Smooth muscle cell (in vitro differentiated cells): Measurements from ENCODE around the gene MEGF11. TPM values are rescaled to one million over a fixed set of nuclear protein-coding genes. Genes with fewer than 3 reads are reported as not detected.

Experiments used
- DNase-seq: peaks from one replicate; lab custom pipeline; 2025; ENCODE audit not compliant: unreplicated experiment; lab: John Stamatoyannopoulos, UW
- H2AFZ ChIP-seq: fragments of 200-600 bp; sonication (generic); 2 replicates; pipeline ENCODE4 v1.6.0; 2016; ENCODE audit warnings: antibody characterized with exemption, low read depth, mild to moderate bottlenecking
- H3F3A ChIP-seq: fragments of 200-600 bp; sonication (generic); 2 replicates; pipeline ENCODE4 v1.6.0; 2017; ENCODE audit warnings: antibody characterized with exemption, low read depth
- H3K27ac ChIP-seq: fragments of 200-600 bp; sonication (generic); 2 replicates; pipeline ENCODE4 v1.5.1; 2016; ENCODE audit warnings: low read depth, mild to moderate bottlenecking
- H3K27me3 ChIP-seq: fragments of 200-600 bp; sonication (generic); 2 replicates; pipeline ENCODE4 v1.6.1; 2016; ENCODE audit warnings: low read depth, mild to moderate bottlenecking
- H3K36me3 ChIP-seq: fragments of 200-600 bp; sonication (generic); 2 replicates; pipeline ENCODE4 v1.5.1; 2016; ENCODE audit warnings: low read depth
- H3K4me1 ChIP-seq: fragments of 200-600 bp; sonication (generic); 2 replicates; pipeline ENCODE4 v1.5.1; 2016; ENCODE audit warnings: low read depth
- H3K4me2 ChIP-seq: fragments of 200-600 bp; sonication (generic); 2 replicates; pipeline ENCODE4 v1.6.0; 2016; ENCODE audit warnings: mild to moderate bottlenecking
- H3K4me3 ChIP-seq: fragments of 200-600 bp; sonication (generic); 2 replicates; pipeline ENCODE4 v1.5.1; 2016; ENCODE audit warnings: mild to moderate bottlenecking
- H3K79me2 ChIP-seq: fragments of 200-600 bp; sonication (generic); 2 replicates; pipeline ENCODE4 v1.6.0; 2016; ENCODE audit warnings: low read depth, mild to moderate bottlenecking
- H3K9ac ChIP-seq: fragments of 200-600 bp; sonication (generic); 2 replicates; pipeline ENCODE4 v1.6.0; 2016; ENCODE audit warnings: low read depth
- H3K9me3 ChIP-seq: fragments of 200-600 bp; sonication (generic); replicated peaks from 2 replicates; pipeline ENCODE4 v1.5.1; 2016; ENCODE audit warnings: low read depth
- H4K20me1 ChIP-seq: fragments of 200-600 bp; sonication (generic); 2 replicates; pipeline ENCODE4 v1.6.0; 2016; ENCODE audit warnings: low read depth
- WGBS: methylation state at CpG from one replicate; pipeline ENCODE4 v1.1.7; 2016; ENCODE audit warnings: low lambda C conversion rate; 5-methylcytosine and 5-hydroxymethylcytosine counted together
- polyA plus RNA-seq: library from polyadenylated mRNA; unstranded; fragments of >200 nt; fragmentation: Nextera tagmentation; extraction: Ambion mirVana; gene quantifications from 2 replicates; pipeline ENCODE4 v1.2.1, GENCODE V29; 2016
- total RNA-seq: library from RNA; depleted of rRNA; stranded (reverse); fragments of >200 nt; gene quantifications from 2 replicates; pipeline ENCODE4 v1.2.3, GENCODE V29; 2014
- TF ChIP-seq, protein P1 (sequence below): fragments of 200-600 bp; sonication (generic); IDR thresholded peaks from 2 replicates; pipeline ENCODE4 v1.5.1; 2017; ENCODE audit warnings: borderline replicate concordance, mild to moderate bottlenecking, antibody characterized with exemption; ENCODE audit not compliant: insufficient read depth, poor library complexity, severe bottlenecking

Gene MEGF11
- total and polyA plus RNA-seq, 2 experiments from 2014 or later, result 0.08 TPM; not detected in 1

DNA sequence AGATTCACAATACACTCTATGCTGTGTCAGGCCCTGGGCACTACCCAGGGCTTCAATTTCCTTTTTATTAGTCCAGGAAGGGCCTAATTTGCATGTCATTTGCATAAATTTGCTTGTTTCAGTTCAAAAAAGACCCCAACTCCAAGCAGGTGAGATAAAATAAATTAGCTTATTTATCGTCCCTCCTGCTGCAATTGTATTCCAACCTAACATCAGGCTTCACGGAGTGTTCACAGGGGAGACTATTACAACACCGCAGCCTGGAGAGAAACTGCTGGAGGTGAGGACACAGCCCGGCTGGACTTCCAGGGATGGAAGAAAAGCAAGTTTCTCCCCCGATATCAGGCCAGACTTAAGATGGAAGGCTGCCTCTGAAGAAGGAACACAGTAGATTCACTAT is 62.8 kb downstream of the MEGF11 start:
- Histone ChIP-seq H3K27ac (no peak overlapping the region), H2AFZ (no peak overlapping the region), H3K4me2 (no peak overlapping the region), H3K36me3 (no peaks in the 10 kb centered on the region), H3F3A (no peaks in the 10 kb centered on the region), H3K79me2 (no peaks in the 10 kb centered on the region), H3K9me3 (no peaks in the 10 kb centered on the region), H3K4me1 (peaks cover 8% of the 10 kb centered on the region), H4K20me1 (no peaks in the 10 kb centered on the region), H3K9ac (no peak overlapping the region), H3K27me3 (no peaks in the 10 kb centered on the region), H3K4me3 (no peak overlapping the region)
- WGBS, result 85% methylated on average over 5 of the region's 5 CpGs
- no peak for DNase-seq
- TF ChIP-seq, protein P1, sequence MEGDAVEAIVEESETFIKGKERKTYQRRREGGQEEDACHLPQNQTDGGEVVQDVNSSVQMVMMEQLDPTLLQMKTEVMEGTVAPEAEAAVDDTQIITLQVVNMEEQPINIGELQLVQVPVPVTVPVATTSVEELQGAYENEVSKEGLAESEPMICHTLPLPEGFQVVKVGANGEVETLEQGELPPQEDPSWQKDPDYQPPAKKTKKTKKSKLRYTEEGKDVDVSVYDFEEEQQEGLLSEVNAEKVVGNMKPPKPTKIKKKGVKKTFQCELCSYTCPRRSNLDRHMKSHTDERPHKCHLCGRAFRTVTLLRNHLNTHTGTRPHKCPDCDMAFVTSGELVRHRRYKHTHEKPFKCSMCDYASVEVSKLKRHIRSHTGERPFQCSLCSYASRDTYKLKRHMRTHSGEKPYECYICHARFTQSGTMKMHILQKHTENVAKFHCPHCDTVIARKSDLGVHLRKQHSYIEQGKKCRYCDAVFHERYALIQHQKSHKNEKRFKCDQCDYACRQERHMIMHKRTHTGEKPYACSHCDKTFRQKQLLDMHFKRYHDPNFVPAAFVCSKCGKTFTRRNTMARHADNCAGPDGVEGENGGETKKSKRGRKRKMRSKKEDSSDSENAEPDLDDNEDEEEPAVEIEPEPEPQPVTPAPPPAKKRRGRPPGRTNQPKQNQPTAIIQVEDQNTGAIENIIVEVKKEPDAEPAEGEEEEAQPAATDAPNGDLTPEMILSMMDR, result no peak

DNA sequence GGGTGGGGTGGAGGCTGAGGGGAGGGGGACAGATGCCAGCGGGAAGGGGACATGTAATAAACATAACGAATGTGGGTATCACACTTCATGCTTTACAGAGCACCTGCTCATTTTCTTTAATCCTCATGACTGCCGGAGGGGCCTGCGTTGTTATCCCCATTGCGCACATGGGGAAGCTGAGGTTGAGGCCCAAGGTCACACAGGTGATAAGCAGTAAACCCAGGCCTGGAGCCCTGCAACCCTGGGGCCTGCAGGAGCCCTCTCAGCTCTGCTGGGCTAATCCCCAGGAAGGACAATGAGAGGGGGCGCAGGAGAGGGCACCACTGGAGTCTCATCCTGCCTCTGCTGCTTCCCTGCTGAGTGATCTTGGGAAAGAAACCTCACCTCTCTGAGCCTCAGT is 64.3 kb downstream of the MEGF11 start:
- no peak overlapping the region for H3K9ac ChIP-seq
- H3F3A ChIP-seq, result no peaks in the 10 kb centered on the region
- peaks cover 8% of the 10 kb centered on the region for H3K4me1 ChIP-seq
- H3K4me3 ChIP-seq, result no peak overlapping the region
- no peak overlapping the region for H3K4me2 ChIP-seq
- DNase-seq, result no peak
- TF ChIP-seq, protein P1, result no peak
- H3K36me3 ChIP-seq, result no peaks in the 10 kb centered on the region
- H3K79me2 ChIP-seq, result no peaks in the 10 kb centered on the region
- H4K20me1 ChIP-seq, result no peaks in the 10 kb centered on the region
- no peaks in the 10 kb centered on the region for H3K27me3 ChIP-seq
- 96% methylated on average over 6 of the region's 6 CpGs for WGBS
- H3K27ac ChIP-seq, result no peak overlapping the region
- no peaks in the 10 kb centered on the region for H3K9me3 ChIP-seq
- no peak overlapping the region for H2AFZ ChIP-seq

DNA sequence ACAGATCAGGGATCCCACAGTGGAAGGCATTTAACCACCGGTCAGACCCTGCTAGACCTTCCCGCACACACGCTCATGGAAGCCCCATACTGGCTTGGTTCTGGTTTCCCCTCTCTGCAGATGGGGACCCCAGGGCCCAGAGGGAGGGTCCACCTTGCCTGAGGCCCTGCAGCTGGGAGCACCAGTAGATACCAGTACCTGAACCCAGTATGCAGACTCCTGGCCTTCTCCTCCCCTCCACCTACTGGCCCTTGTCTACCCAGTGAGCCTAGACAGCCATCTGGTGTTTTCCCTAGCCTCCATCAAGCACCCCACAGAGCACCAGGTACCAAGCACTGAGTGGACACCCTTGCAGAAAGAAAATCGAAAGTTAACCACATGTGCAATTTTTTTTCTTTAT is 65.1 kb downstream of the MEGF11 start:
- Histone ChIP-seq H4K20me1 (no peaks in the 10 kb centered on the region), H3K36me3 (no peaks in the 10 kb centered on the region), H2AFZ (no peak overlapping the region), H3K79me2 (no peaks in the 10 kb centered on the region), H3F3A (no peaks in the 10 kb centered on the region), H3K4me1 (peaks cover 8% of the 10 kb centered on the region), H3K4me2 (no peak overlapping the region), H3K9me3 (no peaks in the 10 kb centered on the region), H3K9ac (no peak overlapping the region), H3K27ac (no peak overlapping the region), H3K4me3 (no peak overlapping the region), H3K27me3 (no peaks in the 10 kb centered on the region)
- no peak for DNase-seq
- TF ChIP-seq, protein P1, result no peak
- 93% methylated on average over 4 of the region's 4 CpGs for WGBS

DNA sequence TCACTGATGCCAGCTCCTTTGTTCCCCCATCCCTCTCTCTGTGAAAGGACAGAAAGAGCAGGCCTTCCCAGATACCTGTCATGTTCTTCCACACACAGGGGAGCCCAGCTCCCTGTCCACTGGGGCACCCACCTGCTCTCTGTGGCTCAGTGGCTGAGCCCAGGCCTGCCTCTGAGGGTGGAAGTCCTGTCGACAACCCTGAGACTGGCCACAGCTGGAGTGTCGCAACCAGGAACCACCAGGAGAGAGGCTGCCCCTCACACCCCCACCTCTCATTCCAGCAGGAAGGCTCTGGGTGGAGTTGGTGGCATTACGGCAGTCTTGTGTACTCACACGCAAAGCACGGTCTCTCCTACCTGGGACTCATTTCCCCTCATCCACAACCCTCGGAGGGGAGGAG is 66.3 kb downstream of the MEGF11 start:
- Histone ChIP-seq H3K4me2 (no peak overlapping the region), H3K4me3 (no peak overlapping the region), H3K36me3 (no peaks in the 10 kb centered on the region), H3K27me3 (no peaks in the 10 kb centered on the region), H3K9ac (no peak overlapping the region), H4K20me1 (no peaks in the 10 kb centered on the region), H3K4me1 (peaks cover 8% of the 10 kb centered on the region), H3K9me3 (no peaks in the 10 kb centered on the region), H3K27ac (no peak overlapping the region), H3F3A (no peaks in the 10 kb centered on the region), H3K79me2 (no peaks in the 10 kb centered on the region), H2AFZ (no peak overlapping the region)
- 84% methylated on average over 6 of the region's 6 CpGs for WGBS
- no peak for DNase-seq
- TF ChIP-seq, protein P1, result no peak
